PC-9 (cell line): ENCODE results near the gene PPIL4. TPM values are rescaled to one million over a fixed set of nuclear protein-coding genes. Genes with fewer than 3 reads are reported as not detected.

Experiments used
- BruUV-seq: library from RNA; stranded (reverse); fragments of 400-500 nt; replicated peaks from 2 replicates; lab custom pipeline; 2021; lab: Mats Ljungman, UMichigan
- CTCF ChIA-PET: fragments of 300-600 bp; sonication (Branson Sonifier 250); formaldehyde crosslinking; loops from one replicate; lab custom pipeline; 2022; ENCODE audit warnings: antibody characterized with exemption; lab: Charles Lee
- POLR2A ChIA-PET: fragments of 300-600 bp; sonication (Branson Sonifier 250); formaldehyde crosslinking; loops from one replicate; lab custom pipeline; 2022; ENCODE audit warnings: antibody characterized with exemption; ENCODE audit not compliant: unreplicated experiment; lab: Charles Lee
- DNase-seq, 2 experiments: peaks; one replicate each; pipeline versions ENCODE4 v3.0.0 to v3.0.0-alpha.2; 2015 to 2022; ENCODE audit warnings: mixed read lengths in 1 of 2
- H2AFZ ChIP-seq: fragments of 200-600 bp; sonication (generic); 2 replicates; pipeline ENCODE4 v1.8.1; 2017; ENCODE audit warnings: antibody characterized with exemption
- H3F3A ChIP-seq: fragments of 200-600 bp; sonication (generic); 2 replicates; pipeline ENCODE4 v1.8.1; 2017; ENCODE audit warnings: antibody characterized with exemption, mild to moderate bottlenecking, low read depth; ENCODE audit not compliant: insufficient read depth
- H3K27ac ChIP-seq: fragments of 200-600 bp; sonication (generic); 2 replicates; pipeline ENCODE4 v1.6.1; 2016; ENCODE audit warnings: mixed run types
- H3K27me3 ChIP-seq: fragments of 200-600 bp; sonication (generic); 2 replicates; pipeline ENCODE4 v1.6.1; 2016; ENCODE audit warnings: low read depth, mixed run types; ENCODE audit not compliant: insufficient read depth
- H3K36me3 ChIP-seq: fragments of 200-600 bp; sonication (generic); 2 replicates; pipeline ENCODE4 v1.6.1; 2016; ENCODE audit warnings: low read depth, mixed run types
- H3K4me1 ChIP-seq: fragments of 200-600 bp; sonication (generic); replicated peaks from 2 replicates; pipeline ENCODE4 v1.6.1; 2016; ENCODE audit warnings: mixed run types; ENCODE audit not compliant: insufficient read depth
- H3K4me2 ChIP-seq: fragments of 200-600 bp; sonication (generic); 2 replicates; pipeline ENCODE4 v1.6.1; 2017; ENCODE audit warnings: mixed run types
- H3K4me3 ChIP-seq: fragments of 200-600 bp; sonication (generic); 2 replicates; pipeline ENCODE4 v1.6.1; 2016; ENCODE audit warnings: mixed run types
- H3K79me2 ChIP-seq: fragments of 200-600 bp; sonication (generic); 2 replicates; pipeline ENCODE4 v1.6.1; 2017; ENCODE audit warnings: low read depth, mixed run types
- H3K9me2 ChIP-seq: fragments of 200-600 bp; sonication (generic); 2 replicates; pipeline ENCODE4 v1.8.1; 2017; ENCODE audit warnings: mild to moderate bottlenecking; ENCODE audit not compliant: insufficient read depth
- H3K9me3 ChIP-seq: fragments of 200-600 bp; sonication (generic); 2 replicates; pipeline ENCODE4 v1.8.1; 2016; ENCODE audit warnings: low read depth; ENCODE audit not compliant: insufficient read depth
- H4K20me1 ChIP-seq: fragments of 200-600 bp; sonication (generic); 2 replicates; pipeline ENCODE4 v1.8.1; 2017; ENCODE audit not compliant: insufficient read depth
- EZH2 ChIP-seq: fragments of 200-600 bp; sonication (generic); IDR thresholded peaks from 2 replicates; pipeline ENCODE4 v1.8.0; 2017; ENCODE audit warnings: antibody characterized with exemption, low read depth
- intact Hi-C: fragments of 100-400 bp; cut with micrococcal nuclease; formaldehyde crosslinking; loops from one replicate; pipeline ENCODE4 v1.10.0; 2022; ENCODE audit not compliant: unreplicated experiment
- total RNA-seq: library from RNA; stranded (reverse); gene quantifications from 2 replicates; pipeline ENCODE4 v1.2.3, GENCODE V29; 2021
- TF ChIP-seq, protein P1 (sequence below): fragments of 200-600 bp; sonication (generic); conservative IDR thresholded peaks from 2 replicates; pipeline ENCODE4 v1.6.1; 2017; ENCODE audit warnings: mixed run types, antibody characterized with exemption, mild to moderate bottlenecking, moderate library complexity

Gene PPIL4
- total RNA-seq, 1 experiment from 2014 or later: 13.5 TPM

- Histone ChIP-seq H2AFZ (no peak overlapping the region), H3K79me2 (no peaks in the 10 kb centered on the region), H3K36me3 (no peaks in the 10 kb centered on the region), H3K27ac (no peak overlapping the region), H3K9me2 (no peaks in the 10 kb centered on the region), H3K4me3 (no peak overlapping the region), H3K27me3 (no peaks in the 10 kb centered on the region), H4K20me1 (no peaks in the 10 kb centered on the region), H3K9me3 (no peaks in the 10 kb centered on the region), H3K4me2 (no peak overlapping the region), H3F3A (no peaks in the 10 kb centered on the region), H3K4me1 (no peaks in the 10 kb centered on the region)
- BruUV-seq: no TSS peak
- no peak for TF ChIP-seq EZH2
- TF ChIP-seq, protein P1, sequence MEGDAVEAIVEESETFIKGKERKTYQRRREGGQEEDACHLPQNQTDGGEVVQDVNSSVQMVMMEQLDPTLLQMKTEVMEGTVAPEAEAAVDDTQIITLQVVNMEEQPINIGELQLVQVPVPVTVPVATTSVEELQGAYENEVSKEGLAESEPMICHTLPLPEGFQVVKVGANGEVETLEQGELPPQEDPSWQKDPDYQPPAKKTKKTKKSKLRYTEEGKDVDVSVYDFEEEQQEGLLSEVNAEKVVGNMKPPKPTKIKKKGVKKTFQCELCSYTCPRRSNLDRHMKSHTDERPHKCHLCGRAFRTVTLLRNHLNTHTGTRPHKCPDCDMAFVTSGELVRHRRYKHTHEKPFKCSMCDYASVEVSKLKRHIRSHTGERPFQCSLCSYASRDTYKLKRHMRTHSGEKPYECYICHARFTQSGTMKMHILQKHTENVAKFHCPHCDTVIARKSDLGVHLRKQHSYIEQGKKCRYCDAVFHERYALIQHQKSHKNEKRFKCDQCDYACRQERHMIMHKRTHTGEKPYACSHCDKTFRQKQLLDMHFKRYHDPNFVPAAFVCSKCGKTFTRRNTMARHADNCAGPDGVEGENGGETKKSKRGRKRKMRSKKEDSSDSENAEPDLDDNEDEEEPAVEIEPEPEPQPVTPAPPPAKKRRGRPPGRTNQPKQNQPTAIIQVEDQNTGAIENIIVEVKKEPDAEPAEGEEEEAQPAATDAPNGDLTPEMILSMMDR: no peak
- ChIA-PET POLR2A (interaction anchor here (0.6 kb wide), 1 partner anchor 94 kb away, joined by 8 read pairs; the partner anchor contains the start of gene GINM1), CTCF (no interaction called here)
- no peak for DNase-seq
- intact Hi-C loops: no loop called here
Measured at GRCh38 chr6:149472241-149472640, 73.6 kb downstream of the PPIL4 start.

- ChIA-PET CTCF (no interaction called here), POLR2A (no interaction called here)
- H3K79me2 ChIP-seq: no peaks in the 10 kb centered on the region
- no peaks in the 10 kb centered on the region for H3K36me3 ChIP-seq
- no peak for DNase-seq
- H3K27me3 ChIP-seq: no peaks in the 10 kb centered on the region
- no peaks in the 10 kb centered on the region for H3K9me2 ChIP-seq
- H3F3A ChIP-seq: no peaks in the 10 kb centered on the region
- TF ChIP-seq, protein P1: no peak
- no peak for TF ChIP-seq EZH2
- H2AFZ ChIP-seq: no peak overlapping the region
- intact Hi-C loops: no loop called here
- no peaks in the 10 kb centered on the region for H3K9me3 ChIP-seq
- no peaks in the 10 kb centered on the region for H4K20me1 ChIP-seq
- H3K4me1 ChIP-seq: no peaks in the 10 kb centered on the region
- no peak overlapping the region for H3K4me2 ChIP-seq
- no peak overlapping the region for H3K4me3 ChIP-seq
- no TSS peak for BruUV-seq
- H3K27ac ChIP-seq: no peak overlapping the region
Measured at GRCh38 chr6:149471801-149472200, 74.0 kb downstream of the PPIL4 start.

DNA sequence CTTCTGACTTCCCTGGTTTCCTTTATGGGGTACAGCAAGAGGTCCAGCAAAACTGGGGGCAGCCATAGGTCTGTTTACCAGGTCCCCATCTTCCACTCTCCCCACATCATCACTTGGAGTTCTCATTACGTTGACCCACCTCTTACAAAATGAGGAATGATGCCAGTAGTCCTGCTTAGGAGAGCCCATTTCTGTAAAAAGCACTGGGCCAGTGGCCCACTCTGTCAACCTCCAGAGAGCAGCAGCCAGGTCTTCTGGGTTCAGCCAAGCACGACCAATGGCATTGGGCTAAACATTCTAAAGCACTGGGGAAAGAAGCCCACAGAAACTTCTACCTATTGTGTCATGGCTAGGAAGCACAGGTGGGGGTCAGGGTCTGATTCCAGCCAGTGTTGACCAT is 74.9 kb downstream of the PPIL4 start:
- intact Hi-C loops: no loop called here
- Histone ChIP-seq H3F3A (no peaks in the 10 kb centered on the region), H3K36me3 (no peaks in the 10 kb centered on the region), H3K27me3 (no peaks in the 10 kb centered on the region), H3K4me1 (no peaks in the 10 kb centered on the region), H3K4me3 (no peak overlapping the region), H3K4me2 (no peak overlapping the region), H3K27ac (no peak overlapping the region), H4K20me1 (no peaks in the 10 kb centered on the region), H2AFZ (no peak overlapping the region), H3K79me2 (no peaks in the 10 kb centered on the region), H3K9me2 (no peaks in the 10 kb centered on the region), H3K9me3 (no peaks in the 10 kb centered on the region)
- CTCF ChIA-PET: no interaction called here
- TF ChIP-seq, protein P1: no peak
- no peak for TF ChIP-seq EZH2
- no peak for DNase-seq
- POLR2A ChIA-PET: no interaction called here
- no TSS peak for BruUV-seq
